ENCODE data around the gene FYB2.
A peak's percentile ranks its signal among the peaks of the same experiment; 100 is the strongest.
"Not testable (repeated sequence)": the region's sequence is repeated elsewhere in the genome, so short reads cannot be mapped to it uniquely, and the experiment has no call there.

FYB2 gene

DNA sequence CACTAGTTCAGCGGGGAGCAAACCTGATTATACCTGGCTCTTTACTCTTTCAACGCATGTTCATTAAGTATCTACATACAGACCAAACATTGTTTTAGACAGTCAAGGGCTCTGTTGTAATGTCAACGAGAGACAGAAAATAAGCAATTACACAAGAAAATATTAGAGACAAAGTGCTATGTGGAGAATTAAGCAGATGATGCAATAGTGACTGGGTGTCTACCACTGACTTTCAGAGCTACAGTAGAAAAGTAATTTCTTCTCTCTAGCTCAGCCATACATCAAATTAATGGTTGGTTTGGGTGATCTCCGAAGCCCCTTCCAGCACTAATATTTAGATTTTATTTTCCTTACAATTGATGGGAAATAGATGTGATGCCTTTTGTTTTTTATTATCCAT is 23.3 kb downstream of the FYB2 start:
- no peak for DNase-seq

DNA sequence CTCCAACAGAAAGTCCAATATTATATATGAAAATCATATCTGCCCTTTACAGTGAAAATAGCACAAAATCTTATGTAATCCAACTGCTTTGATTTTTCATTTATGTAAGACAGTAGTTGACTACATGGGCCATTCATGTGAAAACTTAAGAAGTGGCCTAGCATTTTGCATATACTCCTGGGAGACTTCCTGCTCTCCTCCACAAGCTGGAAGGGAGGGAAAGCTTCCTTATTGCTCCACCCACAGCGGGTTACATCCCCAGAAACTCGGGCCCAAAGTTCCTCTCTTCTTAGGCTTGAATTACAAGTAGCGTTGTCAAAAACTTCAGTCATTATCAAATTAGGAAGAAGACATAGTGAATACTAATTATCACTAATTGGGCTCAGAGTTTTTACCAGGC is 29.2 kb downstream of the FYB2 start:
- no peak for DNase-seq

DNA sequence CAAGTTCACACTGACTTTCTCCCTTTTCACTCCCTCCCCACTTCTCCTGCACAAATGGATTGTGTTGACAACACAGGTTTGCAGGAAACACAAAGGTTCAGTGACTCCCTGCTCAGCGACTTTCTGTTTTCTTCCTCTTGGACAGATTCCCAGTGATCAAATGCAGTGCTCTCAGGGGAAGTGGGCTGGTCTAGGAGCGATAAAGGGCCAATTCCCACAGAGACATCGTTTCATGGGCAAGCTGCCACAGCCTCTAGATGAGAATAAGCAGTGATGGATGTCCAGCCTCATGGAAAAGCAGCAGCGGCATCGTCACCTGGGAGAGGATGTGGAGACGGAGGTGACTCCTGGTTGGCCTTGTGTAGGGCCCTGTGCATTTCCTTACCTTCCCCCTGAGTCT is 30.6 kb downstream of the FYB2 start:
- DNase-seq: no peak

DNA sequence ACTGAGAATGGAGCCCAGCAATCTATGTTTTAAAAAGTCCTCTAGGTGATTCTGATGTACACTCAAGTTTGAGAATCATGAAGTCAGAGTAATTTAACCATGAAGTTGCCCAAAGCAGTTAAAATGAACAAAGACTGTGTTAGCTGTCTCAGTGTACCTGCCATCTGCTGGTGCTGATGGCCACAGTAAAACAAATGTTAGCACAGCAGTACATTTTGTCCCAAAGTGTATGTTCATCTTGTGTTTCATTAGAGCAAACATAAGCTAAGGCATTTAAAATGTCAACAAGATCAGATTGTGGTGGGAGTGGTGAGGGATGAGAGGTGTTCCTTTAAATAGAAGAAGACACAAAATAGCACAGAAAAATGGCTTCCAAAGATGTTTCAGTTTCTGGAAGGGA is 31.1 kb downstream of the FYB2 start:
- no peak for DNase-seq

DNA sequence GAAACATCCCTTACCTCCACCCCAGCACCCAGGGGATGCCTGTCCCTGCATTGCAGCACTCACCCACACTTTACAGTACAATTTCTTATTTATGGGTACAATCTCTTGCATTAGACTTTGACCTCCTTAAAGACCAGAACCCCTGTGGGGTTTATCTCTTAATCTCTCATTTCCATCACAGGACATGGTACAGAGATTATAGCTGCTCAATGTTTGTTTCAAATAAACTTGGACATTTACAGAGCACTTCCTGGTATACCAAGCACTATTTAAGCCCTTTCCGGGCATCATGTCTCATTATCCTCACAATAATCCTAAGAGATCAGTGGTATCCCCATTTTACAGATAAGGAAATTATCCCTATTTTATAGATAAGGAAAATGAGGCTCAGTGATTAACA is 31.9 kb downstream of the FYB2 start:
- DNase-seq: no peak

DNA sequence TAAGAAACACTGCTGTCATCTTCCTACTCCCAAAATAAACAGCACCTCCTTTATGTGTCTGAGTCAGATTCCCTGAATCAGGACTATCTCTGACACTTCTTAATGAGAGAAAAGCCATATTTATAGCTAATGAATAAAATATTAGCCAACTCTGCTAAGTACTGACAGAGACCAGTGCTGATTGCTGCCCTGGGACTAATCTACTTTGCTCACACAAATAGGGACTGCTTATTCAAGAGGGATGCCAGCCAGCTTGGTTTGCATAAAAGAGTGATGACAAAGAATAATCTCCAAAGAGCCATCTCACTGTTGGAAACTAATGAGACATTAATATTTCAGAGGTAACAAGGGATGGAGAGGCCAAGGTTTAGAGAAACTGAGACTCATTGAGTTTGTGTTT is 36.4 kb downstream of the FYB2 start:
- no peak for DNase-seq

DNA sequence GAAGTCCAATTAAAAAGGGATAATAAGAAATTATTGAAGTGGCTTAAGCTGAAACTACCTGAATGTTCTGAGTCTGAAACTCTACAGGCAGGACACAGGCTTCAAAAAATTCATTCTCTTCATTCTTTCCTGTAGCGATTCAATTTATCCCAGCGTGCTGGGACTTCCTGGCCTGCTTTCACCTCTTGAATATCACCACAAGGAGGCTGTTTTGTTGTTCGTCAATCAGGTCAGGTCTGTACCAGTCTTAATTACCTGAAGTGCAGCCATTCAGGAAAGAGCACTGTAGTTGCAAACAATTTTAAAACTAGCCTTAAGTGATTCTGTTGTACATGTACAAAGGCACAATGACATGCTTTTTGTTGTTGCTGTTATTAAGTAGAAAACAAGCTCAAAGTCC is 38.4 kb downstream of the FYB2 start:
- DNase-seq: no peak

DNA sequence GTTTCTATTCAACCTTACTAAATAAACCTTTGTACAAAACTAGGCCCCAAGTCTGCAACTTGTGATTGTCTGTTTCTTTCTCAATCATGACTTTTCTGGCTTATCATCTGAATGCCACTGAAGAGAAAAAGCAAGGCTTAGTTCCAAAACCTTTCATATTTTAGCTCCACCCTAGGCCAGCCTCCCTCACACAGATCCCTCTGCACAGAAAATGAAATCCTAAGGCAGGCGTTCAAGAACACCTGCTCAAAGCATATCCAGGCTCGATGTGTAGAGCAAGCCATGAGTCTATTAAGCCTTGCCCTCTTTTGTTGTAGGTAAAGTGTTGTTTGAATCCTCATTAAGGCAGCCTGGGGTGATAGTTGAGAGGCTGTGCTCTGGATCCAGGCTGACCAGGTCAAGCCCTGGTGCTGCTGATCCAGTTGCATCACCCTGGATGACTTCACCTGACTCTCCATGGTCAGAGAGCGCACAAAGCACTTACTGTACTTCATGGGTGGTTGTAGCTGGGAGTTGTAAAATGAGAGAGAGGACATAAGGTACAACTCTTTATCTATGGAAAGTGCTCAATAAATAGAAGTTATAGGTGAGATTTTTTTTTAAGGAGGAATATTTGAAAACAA is 39.0 kb downstream of the FYB2 start:
- no peak for DNase-seq

DNA sequence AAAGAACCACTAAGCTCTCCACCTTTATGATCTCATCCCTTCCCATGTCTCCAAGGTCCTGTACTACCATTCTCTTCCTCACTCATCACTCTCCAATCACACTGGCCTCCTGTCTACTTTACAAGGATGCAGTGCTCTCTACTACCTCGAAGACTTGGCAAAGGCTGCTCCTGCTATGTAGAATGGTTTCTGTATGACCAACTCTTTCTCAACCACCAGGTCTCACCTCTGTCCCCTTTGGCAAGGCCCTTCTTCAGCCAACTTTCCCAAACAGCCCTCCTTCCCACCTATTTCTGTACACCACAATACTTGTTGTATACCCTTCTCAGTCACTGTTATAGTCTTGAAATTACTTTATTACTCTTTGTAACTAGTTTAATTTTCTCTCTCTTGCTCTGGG is 41.2 kb downstream of the FYB2 start:
- no peak for DNase-seq

DNA sequence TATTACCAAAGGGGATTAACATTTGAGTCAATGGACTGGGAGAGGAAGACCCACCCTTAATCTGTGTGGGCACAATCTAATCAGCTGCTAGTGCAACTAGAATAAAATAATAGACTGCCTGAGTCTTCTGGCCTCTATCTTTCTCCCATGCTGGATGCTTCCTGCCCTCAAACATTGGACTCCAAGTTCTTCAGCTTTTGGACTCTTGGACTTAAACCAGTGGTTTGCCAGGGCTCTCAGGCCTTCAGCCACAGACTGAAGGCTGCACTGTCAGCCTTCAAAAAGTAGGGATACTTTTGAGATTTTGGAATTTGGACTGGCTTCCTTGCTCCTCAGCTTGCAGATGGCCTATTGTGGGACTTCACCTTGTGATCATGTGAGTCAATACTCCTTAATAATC is 44.5 kb downstream of the FYB2 start:
- DNase-seq: not testable (repeated sequence)

DNA sequence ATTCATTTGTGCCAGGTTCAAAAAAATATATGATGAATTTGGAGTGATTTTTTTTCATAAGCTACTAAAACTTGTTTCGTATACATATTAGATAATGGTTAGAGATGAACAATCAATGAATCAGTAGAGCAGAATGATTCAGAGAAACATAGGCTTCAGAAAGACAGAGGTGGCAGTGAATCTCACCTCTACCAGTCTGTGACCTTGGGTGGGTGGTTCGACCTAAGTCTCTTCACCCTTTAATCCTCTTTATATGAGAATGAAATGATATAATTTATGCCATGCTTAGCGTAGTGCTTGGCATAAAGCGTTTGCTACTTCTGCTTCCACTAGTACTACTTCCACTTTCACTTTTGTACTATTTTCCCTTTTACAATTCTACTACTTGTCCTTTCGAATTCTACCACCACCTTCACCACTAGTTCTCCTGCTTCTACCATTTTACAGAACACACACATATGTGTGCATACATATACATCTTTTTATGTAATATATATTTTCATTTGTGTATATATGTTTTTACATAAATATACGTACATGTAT is 45.1 kb downstream of the FYB2 start:
- DNase-seq: peak in 1 of 2 donors; percentile 2

DNA sequence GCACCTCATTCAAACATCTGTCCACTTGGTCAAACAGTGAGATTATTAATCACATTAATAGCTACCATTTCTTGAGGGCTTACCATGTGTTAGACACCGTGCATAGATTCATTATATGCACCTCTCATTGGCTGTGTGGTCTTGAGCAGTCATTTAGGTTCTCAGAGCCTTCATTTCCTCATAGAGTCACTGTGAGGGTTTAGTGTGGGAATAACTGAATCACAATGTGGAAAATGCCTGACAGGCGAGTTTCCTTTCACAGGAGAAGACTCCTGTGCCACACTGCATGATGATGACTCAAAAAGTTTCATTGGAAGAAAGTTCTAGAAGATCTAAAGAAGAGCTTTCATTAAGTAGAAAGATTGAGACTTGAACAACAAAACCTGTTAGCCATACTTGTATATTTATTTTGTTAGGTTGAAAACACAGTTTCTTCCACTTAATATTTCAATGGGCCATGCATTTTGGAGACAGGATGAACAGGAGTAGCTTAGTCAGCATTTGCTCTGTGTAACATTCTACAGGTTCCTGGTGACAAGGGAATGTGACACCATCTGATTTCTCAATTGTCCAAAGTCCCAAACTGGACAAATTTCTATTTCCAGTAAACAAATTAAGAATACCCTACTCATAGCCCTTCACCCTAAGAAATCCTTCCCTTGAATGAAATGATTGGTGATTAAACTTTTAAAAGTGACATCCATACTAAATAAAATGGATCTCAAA is 45.7 kb downstream of the FYB2 start:
- DNase-seq: no peak

DNA sequence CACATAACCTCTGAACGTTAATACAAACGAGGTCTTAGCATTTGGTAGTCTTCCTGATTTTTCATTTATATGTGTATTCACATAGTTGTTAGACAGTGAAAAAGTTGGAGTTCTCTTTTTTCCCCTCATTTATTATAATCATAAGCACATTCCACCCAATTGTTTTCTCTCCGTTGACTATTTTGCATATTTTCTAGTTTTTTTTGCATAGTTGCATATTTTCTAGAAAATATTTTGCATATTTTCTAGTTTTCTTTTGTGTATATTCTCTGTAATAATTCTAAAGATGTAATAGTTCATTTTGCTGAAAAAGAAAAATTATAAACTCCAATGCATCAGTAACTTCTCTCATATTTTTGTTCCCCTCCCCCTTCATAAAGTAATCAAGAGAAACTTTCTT is 47.5 kb downstream of the FYB2 start:
- DNase-seq: no peak

DNA sequence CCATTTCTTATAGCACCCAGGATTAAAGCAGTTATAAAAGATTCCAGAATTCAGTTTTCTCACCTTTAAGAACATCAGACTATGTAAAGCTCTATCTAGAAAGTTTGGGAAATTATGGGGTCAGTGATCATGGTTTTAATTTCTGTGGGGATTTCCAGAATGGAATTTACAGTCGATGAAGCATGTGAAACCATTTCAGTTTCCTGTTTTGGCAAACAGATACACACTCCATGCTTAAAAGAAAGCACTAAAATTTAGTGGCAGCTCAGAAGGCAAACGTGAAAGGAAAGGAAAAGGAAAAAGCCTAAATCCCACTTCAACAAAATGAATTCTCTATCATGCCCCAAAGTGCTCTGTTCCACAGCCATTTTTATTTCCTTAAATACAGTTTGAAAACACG is 60.4 kb downstream of the FYB2 start:
- no peak for DNase-seq

DNA sequence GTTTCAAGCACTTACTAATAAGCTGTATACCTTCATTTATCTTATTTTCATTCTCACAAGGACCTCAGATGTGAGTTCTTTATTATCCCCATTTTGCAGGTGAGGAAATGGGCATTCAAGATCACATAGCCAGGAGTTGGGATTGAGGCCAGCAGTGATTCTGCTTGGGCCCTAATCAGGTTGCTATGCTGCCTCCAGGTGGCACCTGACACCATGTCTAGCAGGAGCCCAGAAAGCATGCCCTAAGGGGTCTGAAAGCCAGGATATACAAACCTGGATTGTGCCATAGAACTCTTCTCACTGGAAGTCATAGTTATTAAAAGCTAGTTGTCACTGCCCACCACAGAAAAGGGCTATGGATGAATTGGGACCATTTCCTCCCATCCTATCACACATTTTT is 61.1 kb downstream of the FYB2 start:
- no peak for DNase-seq

DNA sequence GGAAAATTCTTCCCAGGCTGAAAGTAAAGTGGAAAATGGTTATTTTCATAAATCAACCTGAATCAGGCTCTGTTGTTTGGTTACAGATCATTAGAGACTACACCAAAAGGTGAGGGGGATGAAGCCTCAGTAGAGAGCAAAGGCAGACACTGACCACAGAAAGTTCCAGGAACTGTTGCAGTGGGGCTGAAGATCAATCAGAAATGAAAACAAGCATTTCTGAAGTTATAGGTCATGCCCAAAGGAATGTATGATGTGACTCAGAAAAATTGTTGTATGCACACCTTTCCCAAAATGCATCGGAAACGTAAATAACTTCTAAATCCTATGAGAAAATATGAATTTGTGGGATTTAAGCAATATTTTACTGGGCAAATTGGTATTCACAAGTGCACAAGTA is 63.3 kb downstream of the FYB2 start:
- no peak for DNase-seq

DNA sequence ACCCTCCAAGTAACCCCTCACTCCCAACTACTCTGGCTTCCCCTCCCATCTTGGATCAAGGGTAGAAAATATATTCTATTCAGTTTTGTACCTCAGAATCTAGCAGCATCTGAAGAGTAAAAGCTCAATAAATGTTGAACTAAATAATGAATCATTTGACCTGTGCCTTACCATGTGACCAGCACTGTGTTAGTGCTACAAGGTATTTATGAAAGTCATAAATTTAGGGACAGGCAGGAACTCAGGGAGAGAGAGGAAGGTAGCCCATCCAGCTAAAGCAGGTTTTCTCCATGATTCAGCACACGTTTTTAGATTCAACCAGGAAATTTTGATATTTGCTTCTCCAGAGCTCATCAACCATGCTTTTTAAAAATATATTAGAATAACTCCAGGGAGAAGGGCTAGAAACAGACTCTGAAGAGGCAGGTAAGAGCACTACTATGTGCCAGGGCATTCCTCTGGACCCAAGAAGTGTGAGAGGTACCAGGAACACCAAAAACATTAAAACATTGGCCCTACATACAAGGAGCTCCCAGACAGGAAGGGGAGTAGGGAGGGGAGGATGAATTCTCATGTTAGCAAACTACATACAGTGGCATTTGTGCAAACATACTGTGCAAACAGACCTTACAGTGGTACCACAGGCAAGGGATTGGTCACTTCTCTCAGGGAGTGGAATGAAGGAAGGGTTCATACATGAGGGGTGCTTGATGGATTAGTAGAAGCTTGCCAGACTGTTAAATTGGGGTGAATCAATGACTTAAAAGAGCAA is 64.3 kb downstream of the FYB2 start:
- no peak for DNase-seq

DNA sequence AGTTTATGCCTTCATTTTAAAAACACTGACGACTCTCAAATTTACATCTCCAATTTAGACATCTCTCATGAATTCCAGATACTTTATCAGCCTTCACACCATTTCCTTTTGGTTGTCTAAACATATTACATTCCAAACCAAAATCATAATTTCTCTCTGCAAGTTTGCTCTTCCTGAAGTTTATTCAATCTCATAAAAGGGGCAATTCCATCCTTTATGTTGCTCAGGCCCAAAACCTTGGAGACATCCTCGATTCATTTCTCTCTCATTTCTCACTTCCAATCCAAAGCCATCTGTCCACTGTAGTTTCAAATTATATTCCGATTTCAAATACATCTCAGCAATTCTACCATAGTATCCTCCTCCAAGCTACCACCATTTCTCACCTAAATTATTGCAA is 74.0 kb downstream of the FYB2 start:
- no peak for DNase-seq

DNA sequence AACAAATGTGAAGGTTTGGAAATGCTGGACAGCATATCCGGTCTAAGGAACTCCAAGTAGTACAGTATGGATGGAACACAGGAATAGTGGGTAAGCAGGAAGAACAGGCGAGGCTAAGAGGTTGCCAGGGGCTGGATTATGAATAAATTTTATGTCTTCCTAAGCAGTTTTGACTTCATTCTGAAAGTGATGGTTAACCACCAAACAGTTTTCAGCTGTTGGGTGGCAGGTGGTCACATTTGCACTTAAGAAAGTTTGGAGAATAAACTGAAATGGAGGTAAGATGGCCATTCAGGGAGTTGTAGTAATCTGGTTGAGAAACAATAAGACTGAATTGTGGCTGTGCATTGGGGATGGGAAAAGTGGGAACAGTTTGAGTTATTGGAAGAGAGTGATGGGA is 90.2 kb downstream of the FYB2 start:
- DNase-seq: no peak

DNA sequence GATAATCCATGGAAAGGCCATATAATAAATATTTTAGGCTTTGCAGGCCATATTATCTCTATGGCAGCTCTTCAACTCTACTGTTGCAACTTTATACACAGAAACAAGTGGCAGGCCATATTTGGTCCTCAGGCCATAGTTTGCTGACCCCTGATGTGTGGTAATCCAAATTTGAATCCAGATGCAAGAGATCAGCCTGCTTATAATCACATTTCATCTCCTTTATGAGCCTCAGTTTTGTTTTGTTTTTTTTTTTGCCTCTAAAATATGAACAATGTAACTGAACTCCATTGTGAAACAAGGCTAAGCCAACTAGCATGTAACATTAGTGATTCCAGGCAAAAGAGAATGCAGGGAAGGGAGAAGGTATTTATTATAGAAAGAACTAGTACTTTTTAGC is 92.5 kb downstream of the FYB2 start:
- no peak for DNase-seq

DNA sequence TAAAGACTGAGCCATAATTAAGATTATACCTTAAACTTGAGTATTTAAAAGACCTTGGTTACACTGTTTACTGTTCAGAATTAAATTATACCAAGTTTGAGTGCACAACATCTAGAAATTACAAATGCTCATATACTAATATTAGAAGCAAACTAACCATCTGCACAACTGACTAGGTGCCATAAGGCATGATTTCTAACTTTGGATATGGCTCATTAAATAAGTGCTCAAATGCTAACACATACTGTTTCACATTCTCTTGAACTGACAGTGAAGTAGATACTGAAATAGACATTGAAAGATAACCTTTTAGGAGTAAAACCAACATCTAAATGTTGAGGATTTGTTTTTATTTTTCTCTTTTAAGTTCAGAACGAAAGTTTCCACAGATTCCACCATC is 100.0 kb downstream of the FYB2 start:
- no peak for DNase-seq

DNA sequence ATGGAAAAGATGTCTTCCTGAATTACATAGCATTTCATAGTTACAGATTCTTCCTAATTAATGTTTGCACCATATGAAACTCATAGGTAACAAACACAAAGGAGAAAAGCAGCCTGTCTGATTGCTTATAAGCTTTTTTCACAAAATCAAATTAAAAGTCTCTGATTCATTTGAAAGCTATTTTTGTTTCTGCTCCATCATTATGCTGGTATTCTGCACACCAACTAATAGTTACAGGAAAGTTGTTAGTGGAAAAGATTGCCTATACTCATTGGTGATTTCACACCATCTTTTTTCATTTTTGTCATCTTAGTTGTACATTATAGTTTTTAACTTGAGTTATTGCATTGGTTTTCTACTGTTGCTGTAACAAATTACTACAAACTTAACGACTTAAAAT is 104.0 kb downstream of the FYB2 start:
- no peak for DNase-seq

DNA sequence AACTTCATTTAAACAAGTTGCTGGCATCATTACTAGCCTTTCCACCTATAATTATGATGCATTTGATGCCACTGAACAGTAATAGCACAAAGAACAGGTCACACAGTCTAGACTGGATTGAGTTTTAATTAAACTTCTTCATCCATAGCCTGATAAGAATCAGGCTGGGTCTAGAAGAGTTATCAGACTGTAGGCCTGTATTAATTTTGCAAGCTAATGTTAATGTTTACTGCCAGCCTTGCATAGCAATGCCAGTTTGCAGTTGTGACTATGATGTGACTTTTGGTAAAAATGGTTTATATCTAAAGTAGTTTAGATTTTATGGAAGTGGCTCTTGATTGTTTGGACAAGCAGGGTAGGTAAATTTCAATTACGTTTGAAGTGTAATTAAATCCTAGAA is 106.1 kb downstream of the FYB2 start:
- DNase-seq: no peak

DNA sequence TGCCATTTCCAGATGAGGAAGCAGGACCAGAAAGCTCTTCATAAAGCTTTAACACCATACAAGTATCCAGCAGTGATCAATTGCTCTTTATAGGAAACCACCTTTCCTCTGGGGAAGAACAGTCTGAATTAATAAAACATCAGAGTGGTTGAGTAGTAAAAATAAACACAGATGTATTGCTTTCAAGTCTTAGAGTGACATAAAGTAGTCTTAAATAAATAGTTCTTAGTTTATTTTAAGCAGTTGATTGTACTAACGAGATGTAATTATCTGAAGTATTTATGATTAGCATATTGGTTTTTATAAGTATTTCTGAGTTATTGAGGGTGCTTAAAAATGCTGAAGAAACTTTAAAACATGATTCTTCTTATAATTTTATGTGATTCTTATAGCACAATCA is 107.1 kb downstream of the FYB2 start:
- no peak for DNase-seq
